ENCODE data around the gene ARL15. TPM values are rescaled to one million over a fixed set of nuclear protein-coding genes. Genes with fewer than 3 reads are reported as not detected.

ARL15 gene
- total RNA-seq, 1 experiment from 2014 or later = 13.0 TPM

DNA sequence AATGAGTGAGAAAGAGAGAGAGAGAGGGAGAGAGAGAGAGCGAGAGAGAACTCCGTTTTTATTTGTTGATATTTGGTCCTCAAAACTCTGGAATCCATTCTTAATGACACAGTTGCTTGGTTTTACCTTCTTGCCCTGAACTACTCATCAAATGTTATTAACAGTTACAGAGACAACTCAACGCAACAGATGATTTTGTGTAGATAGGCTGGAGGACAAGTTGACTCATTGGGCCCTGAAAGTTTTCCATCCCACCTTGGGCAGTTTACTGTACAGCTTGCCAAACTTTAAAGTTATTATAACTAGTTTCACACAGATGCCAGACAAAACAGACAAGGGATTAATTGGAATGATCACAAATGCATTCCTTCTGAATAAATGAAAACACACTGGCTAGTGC, 339.9 kb downstream of the ARL15 start:
- Histone ChIP-seq H3K18ac (ENCODE audit: insufficient read length, low read depth, low read length) (no peak overlapping the region), H3K14ac (ENCODE audit: insufficient read depth, low read length) (no peak overlapping the region), H3K79me1 (ENCODE audit: insufficient read depth, low read depth, low read length, poor library complexity, severe bottlenecking) (no peaks in the 10 kb centered on the region), H3K79me2 (ENCODE audit: insufficient read depth, low read length) (no peaks in the 10 kb centered on the region), H4K5ac (ENCODE audit: insufficient read length, low read depth, low read length) (no peak overlapping the region), H3K23me2 (ENCODE audit: insufficient read length, low read depth, low read length, poor library complexity, severe bottlenecking) (no peaks in the 10 kb centered on the region), H3K4me1 (ENCODE audit: insufficient read depth, low read length) (no peaks in the 10 kb centered on the region), H3K4ac (ENCODE audit: low read depth, low read length) (no peak overlapping the region), H4K8ac (replicated peaks; ENCODE audit: insufficient read length, low read depth, low read length) (no peak overlapping the region), H4K20me1 (ENCODE audit: control insufficient read depth, insufficient read depth, insufficient read length) (no peaks in the 10 kb centered on the region), H3K27me3 (ENCODE audit: insufficient read depth, low read length) (no peaks in the 10 kb centered on the region), H2BK20ac (ENCODE audit: low read depth, low read length, poor library complexity, severe bottlenecking) (no peak overlapping the region), H3K4me2 (ENCODE audit: insufficient read depth, insufficient read length, low read length) (no peak overlapping the region), H2BK120ac (ENCODE audit: low read depth, low read length, poor library complexity, severe bottlenecking) (no peak overlapping the region), H3T11ph (ENCODE audit: low read length) (no peak overlapping the region), H2BK5ac (ENCODE audit: insufficient read length, low read length) (no peak overlapping the region), H3K9ac (ENCODE audit: extremely low read depth, insufficient read length, low read length) (no peak overlapping the region), H3K9me3 (ENCODE audit: control insufficient read depth, low read depth, low read length) (no peaks in the 10 kb centered on the region), H2AFZ (ENCODE audit: low read length) (no peak overlapping the region), H2BK15ac (ENCODE audit: low read depth, low read length) (no peak overlapping the region), H4K91ac (ENCODE audit: insufficient read length, low read depth, low read length) (no peak overlapping the region), H3K56ac (ENCODE audit: insufficient read length, low read depth, low read length) (no peak overlapping the region), H2BK12ac (ENCODE audit: insufficient read length, low read depth, low read length) (no peak overlapping the region), H2AK5ac (ENCODE audit: insufficient read length, low read length) (no peak overlapping the region), H3K23ac (ENCODE audit: insufficient read length, low read depth, low read length) (no peak overlapping the region), H3K27ac (ENCODE audit: insufficient read length, low read depth, low read length) (no peak overlapping the region)
- H3K27ac Mint-ChIP-seq = no peak overlapping the region
- H3K9me3 Mint-ChIP-seq = no peaks in the 10 kb centered on the region
- H3K4me3 Mint-ChIP-seq = no peak overlapping the region
- H3K4me1 Mint-ChIP-seq = peaks cover 5 to 7% of the 10 kb centered on the region in 2 experiments
- no peak for DNase-seq
- WGBS (ENCODE audit: extremely low coverage, insufficient read length, low lambda C conversion rate) = no CpG with 5 or more reads among the region's 3 CpGs
- H3K27me3 Mint-ChIP-seq (ENCODE audit: low read depth) = no peaks in the 10 kb centered on the region
- H3K36me3 Mint-ChIP-seq (ENCODE audit: insufficient read depth in 1 of 3, low read depth in 3 of 3) = peaks cover 0 to 3% (median 0%) of the 10 kb centered on the region in 3 experiments; a peak in 2 of 7 replicates
- no peak for TF ChIP-seq CTCF (conservative IDR thresholded peaks at IDR 0.05)
